GM23248 (cell line): ENCODE data around the gene PMP22.

Source experiments
- EZH2 ChIP-seq: fragments of 200-600 bp; sonication (generic); IDR thresholded peaks from 2 replicates; pipeline ENCODE4 v1.6.1; 2018; ENCODE audit warnings: antibody characterized with exemption, mild to moderate bottlenecking; ENCODE audit not compliant: insufficient read depth, poor library complexity, severe bottlenecking
- EZH2phosphoT487 ChIP-seq: fragments of 200-600 bp; sonication (generic); IDR thresholded peaks from 2 replicates; pipeline ENCODE4 v1.6.1; 2018; ENCODE audit warnings: antibody characterized with exemption, moderate library complexity, mild to moderate bottlenecking, low read depth; ENCODE audit not compliant: insufficient read depth

- no peak for TF ChIP-seq EZH2phosphoT487
- no peak for TF ChIP-seq EZH2
Observed at GRCh38 chr17:15265131-15265530, at the start of gene PMP22.
